Naive thymus-derived CD8-positive, alpha-beta T cell (primary cell): ENCODE data around the gene NRTN. TPM values are rescaled to one million over a fixed set of nuclear protein-coding genes. Genes with fewer than 3 reads are reported as not detected.
A peak's percentile ranks its signal among the peaks of the same experiment; 100 is the strongest.
"Not testable (repeated sequence)": the region's sequence is repeated elsewhere in the genome, so short reads cannot be mapped to it uniquely, and the experiment has no call there.

Experiments
- ATAC-seq, 2 donors: fragments of 150-1000 bp; cut with Tn5 transposase in 1 of 2; sonication (Bioruptor Pico), chemical (Tn5 transposase) in 1 of 2; 1 replicate in 1 of 2; 2 replicates in 1 of 2; pipeline ENCODE4 v1.10.0; 2021; ENCODE audit warnings: mild to moderate bottlenecking in 2 of 2, moderate library complexity in 2 of 2
- POLR2A ChIA-PET: fragments of 350-600 bp; sonication (Branson Sonifier 250); formaldehyde crosslinking; loops from one replicate; lab custom pipeline; 2021; ENCODE audit warnings: antibody characterized with exemption; lab: Charles Lee
- DNase-seq, 10 donors: peaks; one replicate each; pipeline versions ENCODE4 v3.0.0 to v3.0.0-alpha.2; 2020 to 2022
- H3K27ac Mint-ChIP-seq, 10 donors: one replicate each; pipeline ENCODE4 v1.8.0; 2020 to 2022; ENCODE audit warnings: mild to moderate bottlenecking in 10 of 10, mixed read lengths in 10 of 10, moderate library complexity in 4 of 10, inconsistent platforms in 1 of 10
- H3K27me3 Mint-ChIP-seq, 5 donors: one replicate each; pipeline ENCODE4 v1.8.0; 2021 to 2022; ENCODE audit warnings: mixed read lengths in 5 of 5
- H3K36me3 Mint-ChIP-seq, 3 donors: one replicate each; pipeline ENCODE4 v1.8.0; 2020 to 2022; ENCODE audit warnings: mixed read lengths in 3 of 3, mild to moderate bottlenecking in 2 of 3, inconsistent platforms in 1 of 3
- H3K4me1 Mint-ChIP-seq, 4 donors: one replicate each; pipeline ENCODE4 v1.8.0; 2021 to 2022; ENCODE audit warnings: mixed read lengths in 4 of 4
- H3K4me3 Mint-ChIP-seq, 10 donors: one replicate each; pipeline ENCODE4 v1.8.0; 2020 to 2022; ENCODE audit warnings: mild to moderate bottlenecking in 10 of 10, mixed read lengths in 10 of 10, moderate library complexity in 6 of 10, inconsistent platforms in 1 of 10
- H3K9me3 Mint-ChIP-seq, 9 donors: one replicate each; pipeline ENCODE4 v1.8.0; 2020 to 2022; ENCODE audit warnings: mixed read lengths in 9 of 9, mild to moderate bottlenecking in 3 of 9, inconsistent platforms in 1 of 9, moderate library complexity in 1 of 9
- polyA plus RNA-seq, 3 donors: library from polyadenylated mRNA; unstranded; fragments of 300-500 nt; fragmentation: Illumina TruSeq; gene quantifications; one replicate each; pipeline ENCODE4 v1.2.3, GENCODE V29; 2021
- total RNA-seq, 8 experiments: library from RNA in 2 of 8; stranded (reverse) in 2 of 8; gene quantifications; one replicate each; pipeline ENCODE4 v1.2.3 and lab custom pipeline; 2021 to 2026

Gene NRTN
- total and polyA plus RNA-seq, 5 experiments from 2014 or later: 0.19 to 0.88 (median 0.82) TPM

GRCh38 chr19:5831159-5831558, 26.3 kb downstream of the NRTN start:
- no peaks in the 10 kb centered on the region for H3K9me3 Mint-ChIP-seq
- no peaks in the 10 kb centered on the region for H3K36me3 Mint-ChIP-seq
- no peak overlapping the region for H3K27ac Mint-ChIP-seq
- no peak overlapping the region for H3K4me3 Mint-ChIP-seq
- no peak for ATAC-seq
- no peak for DNase-seq
- H3K27me3 Mint-ChIP-seq: peaks cover 0 to 2% (median 0%) of the 10 kb centered on the region in 5 donors
- POLR2A ChIA-PET: no interaction called here
- H3K4me1 Mint-ChIP-seq: peaks cover 10 to 21% (median 19%) of the 10 kb centered on the region in 4 donors

GRCh38 chr19:5832061-5832460, 27.2 kb downstream of the NRTN start:
- no peaks in the 10 kb centered on the region for H3K36me3 Mint-ChIP-seq
- POLR2A ChIA-PET: no interaction called here
- ATAC-seq: no peak
- peak overlapping the region in 1 of 10 donors; percentile 17 for H3K27ac Mint-ChIP-seq
- H3K4me1 Mint-ChIP-seq: peaks cover 6 to 15% (median 11%) of the 10 kb centered on the region in 4 donors
- H3K27me3 Mint-ChIP-seq: peaks cover 0 to 5% (median 0%) of the 10 kb centered on the region in 5 donors
- no peak overlapping the region for H3K4me3 Mint-ChIP-seq
- DNase-seq: no peak
- no peaks in the 10 kb centered on the region for H3K9me3 Mint-ChIP-seq

- Mint-ChIP-seq H3K36me3 (no peaks in the 10 kb centered on the region), H3K27me3 (peaks cover 0 to 9% (median 0%) of the 10 kb centered on the region in 5 donors), H3K4me3 (no peak overlapping the region), H3K4me1 (peaks cover 3 to 11% (median 8%) of the 10 kb centered on the region in 4 donors), H3K27ac (peak overlapping the region in 1 of 10 donors; percentile 40), H3K9me3 (no peaks in the 10 kb centered on the region)
- DNase-seq: no peak
- no peak for ATAC-seq
- POLR2A ChIA-PET: no interaction called here
Observed at GRCh38 chr19:5832527-5833216, 27.8 kb downstream of the NRTN start.

- ATAC-seq (no peak), DNase-seq (no peak)
- peak overlapping the region in 2 of 10 donors; percentile 73 to 91 for H3K27ac Mint-ChIP-seq
- POLR2A ChIA-PET: interaction anchor here (2.8 kb wide), 1 partner anchor 9 kb away, joined by 13 read pairs; no protein-coding TSS in a partner anchor
- no peaks in the 10 kb centered on the region for H3K9me3 Mint-ChIP-seq
- H3K4me1 Mint-ChIP-seq: peaks cover 4 to 21% (median 14%) of the 10 kb centered on the region in 4 donors
- H3K36me3 Mint-ChIP-seq: no peaks in the 10 kb centered on the region
- H3K27me3 Mint-ChIP-seq: peaks cover 0 to 15% (median 0%) of the 10 kb centered on the region in 5 donors
- peak overlapping the region in 4 of 10 donors; percentile 4 to 45 (median 31) for H3K4me3 Mint-ChIP-seq
Observed at GRCh38 chr19:5837761-5838352, 33.0 kb downstream of the NRTN start.

GRCh38 chr19:5838353-5839064, 33.6 kb downstream of the NRTN start:
- DNase-seq: no peak
- peak overlapping the region in 2 of 10 donors; percentile 19 to 45 for H3K4me3 Mint-ChIP-seq
- no peak for ATAC-seq

GRCh38 chr19:5839065-5840017, 34.5 kb downstream of the NRTN start, which contains the start of gene FUT6:
Gene FUT6, minus strand, starts transcription at chr19:5839702. Its CDS starts 7,135 bp downstream, at chr19:5832567.
- Mint-ChIP-seq H3K36me3 (no peaks in the 10 kb centered on the region), H3K4me1 (peaks cover 4 to 21% (median 14%) of the 10 kb centered on the region in 4 donors), H3K27me3 (peaks cover 0 to 13% (median 0%) of the 10 kb centered on the region in 5 donors), H3K4me3 (peak within 1 kb of the TSS in 2 of 10 donors; percentile 19 to 45), H3K9me3 (no peaks in the 10 kb centered on the region), H3K27ac (peak within 1 kb of the TSS in 1 of 10 donors; percentile 83)
- POLR2A ChIA-PET: interaction anchor here (2.8 kb wide), 1 partner anchor 11 kb away, joined by 13 read pairs; no protein-coding TSS in a partner anchor
- DNase-seq: no peak
- ATAC-seq: no peak

More at GRCh38 chr19:5838353-5839064, 33.6 kb downstream of the NRTN start:
- peaks cover 4 to 21% (median 14%) of the 10 kb centered on the region in 4 donors for H3K4me1 Mint-ChIP-seq
- peaks cover 0 to 15% (median 0%) of the 10 kb centered on the region in 5 donors for H3K27me3 Mint-ChIP-seq
- peak overlapping the region in 3 of 10 donors; percentile 73 to 91 (median 83) for H3K27ac Mint-ChIP-seq
- no peaks in the 10 kb centered on the region for H3K9me3 Mint-ChIP-seq
- POLR2A ChIA-PET: interaction anchor here (2.8 kb wide), 1 partner anchor 10 kb away, joined by 13 read pairs; no protein-coding TSS in a partner anchor
- no peaks in the 10 kb centered on the region for H3K36me3 Mint-ChIP-seq

GRCh38 chr19:5841735-5842111, 36.9 kb downstream of the NRTN start:
- H3K4me3 Mint-ChIP-seq, H3K27ac Mint-ChIP-seq, ATAC-seq, H3K9me3 Mint-ChIP-seq, POLR2A ChIA-PET, H3K36me3 Mint-ChIP-seq, DNase-seq: not testable (repeated sequence)
- peaks cover 4 to 21% (median 14%) of the 10 kb centered on the region in 4 donors for H3K4me1 Mint-ChIP-seq
- H3K27me3 Mint-ChIP-seq: peaks cover 0 to 13% (median 0%) of the 10 kb centered on the region in 5 donors

GRCh38 chr19:5843295-5843927, 38.5 kb downstream of the NRTN start:
- ATAC-seq (no peak), DNase-seq (no peak)
- H3K27ac Mint-ChIP-seq: no peak overlapping the region
- POLR2A ChIA-PET: no interaction called here
- no peaks in the 10 kb centered on the region for H3K36me3 Mint-ChIP-seq
- H3K4me3 Mint-ChIP-seq: no peak overlapping the region
- H3K4me1 Mint-ChIP-seq: peaks cover 2 to 14% (median 8%) of the 10 kb centered on the region in 4 donors
- no peaks in the 10 kb centered on the region for H3K9me3 Mint-ChIP-seq
- H3K27me3 Mint-ChIP-seq: peaks cover 0 to 1% (median 0%) of the 10 kb centered on the region in 5 donors

- Mint-ChIP-seq H3K27ac (no peak overlapping the region), H3K36me3 (no peaks in the 10 kb centered on the region), H3K27me3 (no peaks in the 10 kb centered on the region), H3K4me1 (peaks cover 0 to under 1% (median under 1%) of the 10 kb centered on the region in 4 donors), H3K4me3 (no peak overlapping the region), H3K9me3 (no peaks in the 10 kb centered on the region)
- ATAC-seq (no peak), DNase-seq (no peak)
- POLR2A ChIA-PET: no interaction called here
Observed at GRCh38 chr19:5844456-5845433, 39.9 kb downstream of the NRTN start.

- H3K4me3 Mint-ChIP-seq, ATAC-seq, H3K9me3 Mint-ChIP-seq, POLR2A ChIA-PET, H3K36me3 Mint-ChIP-seq, H3K4me1 Mint-ChIP-seq, DNase-seq, H3K27ac Mint-ChIP-seq, H3K27me3 Mint-ChIP-seq: not testable (repeated sequence)
Observed at GRCh38 chr19:5847846-5848245, 43.0 kb downstream of the NRTN start.
